ENCODE data around the gene SOD1. TPM values are rescaled to one million over a fixed set of nuclear protein-coding genes. Genes with fewer than 3 reads are reported as not detected.
"Not testable (repeated sequence)": the region's sequence is repeated elsewhere in the genome, so short reads cannot be mapped to it uniquely, and the experiment has no call there.

SOD1 gene
- total RNA-seq, 1 donor from 2014 or later: 164 TPM

DNA sequence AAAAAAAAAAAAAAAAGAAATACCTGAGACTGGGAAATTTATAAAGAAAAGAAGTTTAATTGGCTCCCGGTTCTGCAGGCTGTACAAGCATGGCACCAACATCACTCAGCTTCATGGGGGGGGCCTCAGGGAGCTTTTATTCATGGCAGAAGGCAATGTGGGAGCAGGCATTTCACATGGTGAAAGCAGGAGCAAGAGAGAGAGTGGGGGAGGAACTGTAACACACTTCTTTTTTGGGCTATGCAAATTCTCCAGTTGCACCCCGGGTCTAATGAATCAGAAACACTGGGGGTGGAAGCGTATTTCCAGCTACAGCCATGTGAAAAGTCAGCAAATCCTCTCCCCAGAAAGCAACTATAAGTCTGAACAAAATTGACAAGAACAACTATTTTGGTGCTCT lies 11.8 kb upstream of the SOD1 start:
- no peak for TF ChIP-seq CTCF (IDR thresholded peaks at IDR 0.05; ENCODE audit: unreplicated experiment)
- peaks cover 8% of the 10 kb centered on the region for H3K9me3 Mint-ChIP-seq (ENCODE audit: low read depth)
- no peak overlapping the region for H3K27ac Mint-ChIP-seq
- no peak for DNase-seq (ENCODE audit: low spot score, unreplicated experiment)
- no peak overlapping the region for H3K4me3 Mint-ChIP-seq (ENCODE audit: low read depth)
- peaks cover 3% of the 10 kb centered on the region for H3K4me1 Mint-ChIP-seq (ENCODE audit: low read depth)
- H3K27me3 Mint-ChIP-seq: no peaks in the 10 kb centered on the region
- no peaks in the 10 kb centered on the region for H3K36me3 Mint-ChIP-seq (ENCODE audit: insufficient read depth)

DNA sequence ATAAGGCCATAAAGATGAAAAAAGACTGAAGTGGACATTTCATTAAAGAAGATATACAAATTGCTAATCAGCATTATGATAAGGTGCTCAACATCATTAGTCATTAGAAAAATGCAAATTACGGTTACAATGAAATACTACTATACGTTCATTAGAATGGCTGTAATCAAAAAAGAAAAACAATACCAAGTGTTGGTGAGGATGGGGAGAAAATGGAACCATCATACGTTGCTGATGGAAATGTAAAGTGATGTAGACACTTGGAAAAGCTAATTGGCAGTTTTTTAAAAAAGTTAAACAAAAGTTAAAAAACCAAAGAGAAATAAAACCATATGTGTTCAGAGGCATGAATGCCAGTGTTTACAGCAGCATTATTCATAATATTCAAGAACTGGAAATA lies 8.6 kb upstream of the SOD1 start:
- no peak for DNase-seq (ENCODE audit: low spot score, unreplicated experiment)
- Mint-ChIP-seq H3K9me3 (ENCODE audit: low read depth) (peaks cover 12% of the 10 kb centered on the region), H3K36me3 (ENCODE audit: insufficient read depth) (no peaks in the 10 kb centered on the region), H3K4me3 (ENCODE audit: low read depth) (no peak overlapping the region), H3K27ac (no peak overlapping the region), H3K27me3 (no peaks in the 10 kb centered on the region), H3K4me1 (ENCODE audit: low read depth) (peaks cover 3% of the 10 kb centered on the region)
- no peak for TF ChIP-seq CTCF (IDR thresholded peaks at IDR 0.05; ENCODE audit: unreplicated experiment)

DNA sequence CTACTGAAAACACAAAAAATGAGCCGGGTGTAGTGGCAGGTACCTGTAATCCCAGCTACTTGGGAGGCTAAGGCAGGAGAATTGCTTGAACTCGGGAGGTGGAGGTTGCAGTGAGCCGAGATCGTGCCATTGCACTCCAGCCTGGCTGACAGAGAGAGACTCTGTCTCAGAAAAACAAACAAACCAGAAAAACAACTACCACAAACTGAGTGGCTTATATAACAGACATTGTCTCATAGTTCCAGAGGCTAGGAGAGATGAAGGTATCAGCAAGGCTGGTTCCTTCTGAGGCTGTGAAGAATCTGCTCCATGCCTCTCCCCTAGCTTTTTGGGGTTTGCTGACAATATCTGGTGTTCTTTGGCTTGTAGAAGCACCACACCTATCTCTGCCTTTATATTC lies 8.0 kb upstream of the SOD1 start:
- not testable (repeated sequence) for H3K36me3 Mint-ChIP-seq (ENCODE audit: insufficient read depth); H3K4me1 Mint-ChIP-seq (ENCODE audit: low read depth)

GRCh38 chr21:31654340-31654739 lies 5.2 kb upstream of the SOD1 start:
- no peak for TF ChIP-seq CTCF (IDR thresholded peaks at IDR 0.05; ENCODE audit: unreplicated experiment)
- Mint-ChIP-seq H3K27me3 (no peaks in the 10 kb centered on the region), H3K27ac (no peak overlapping the region), H3K4me3 (ENCODE audit: low read depth) (no peak overlapping the region), H3K9me3 (ENCODE audit: low read depth) (peaks cover 12% of the 10 kb centered on the region), H3K36me3 (ENCODE audit: insufficient read depth) (no peaks in the 10 kb centered on the region), H3K4me1 (ENCODE audit: low read depth) (no peaks in the 10 kb centered on the region)
- no peak for DNase-seq (ENCODE audit: low spot score, unreplicated experiment)

More for the DNA sequence above, 8.0 kb upstream of the SOD1 start:
- H3K9me3 Mint-ChIP-seq (ENCODE audit: low read depth): peaks cover 12% of the 10 kb centered on the region
- H3K27me3 Mint-ChIP-seq; H3K4me3 Mint-ChIP-seq (ENCODE audit: low read depth); DNase-seq (ENCODE audit: low spot score, unreplicated experiment); H3K27ac Mint-ChIP-seq: not testable (repeated sequence)

GRCh38 chr21:31654821-31655580 lies 4.5 kb upstream of the SOD1 start:
- H3K36me3 Mint-ChIP-seq (ENCODE audit: insufficient read depth); H3K27me3 Mint-ChIP-seq; H3K4me3 Mint-ChIP-seq (ENCODE audit: low read depth); H3K27ac Mint-ChIP-seq; DNase-seq (ENCODE audit: low spot score, unreplicated experiment); H3K4me1 Mint-ChIP-seq (ENCODE audit: low read depth): not testable (repeated sequence)
- H3K9me3 Mint-ChIP-seq (ENCODE audit: low read depth): peaks cover 10% of the 10 kb centered on the region

- TF ChIP-seq CTCF (IDR thresholded peaks at IDR 0.05; ENCODE audit: unreplicated experiment): no peak
- DNase-seq (ENCODE audit: low spot score, unreplicated experiment): no peak
- Mint-ChIP-seq H3K27me3 (no peaks in the 10 kb centered on the region), H3K4me1 (ENCODE audit: low read depth) (peaks cover 9% of the 10 kb centered on the region), H3K36me3 (ENCODE audit: insufficient read depth) (peaks cover 1% of the 10 kb centered on the region), H3K9me3 (ENCODE audit: low read depth) (peaks cover 3% of the 10 kb centered on the region), H3K4me3 (ENCODE audit: low read depth) (no peak overlapping the region), H3K27ac (no peak overlapping the region)
These were observed 3.0 kb upstream of the SOD1 start for GRCh38 chr21:31656199-31657095.
